ENCODE measurements around the gene IDS.
"Not testable (repeated sequence)": the region's sequence is repeated elsewhere in the genome, so short reads cannot be mapped to it uniquely, and the experiment has no call there.

IDS gene

GRCh38 chrX:149504915-149505651, at the start of gene IDS:
Gene IDS, minus strand, starts transcription at chrX:149505306. Its CDS starts 169 bp downstream, at chrX:149505137.
- peak; percentile 1 to 88 (median 53) for DNase-seq

- not testable (repeated sequence) for DNase-seq
Observed at GRCh38 chrX:149551939-149552248, 46.8 kb upstream of the IDS start.

- not testable (repeated sequence) for DNase-seq
Observed at GRCh38 chrX:149551245-149551938, 46.3 kb upstream of the IDS start.

GRCh38 chrX:149550454-149550853, 45.3 kb upstream of the IDS start:
- DNase-seq: not testable (repeated sequence)

GRCh38 chrX:149549701-149550100, 44.6 kb upstream of the IDS start, which contains the start of gene HSFX3:
Gene HSFX3, minus strand, starts transcription at chrX:149549924. Its CDS starts 72 bp downstream, at chrX:149549852.
- not testable (repeated sequence) for DNase-seq

- DNase-seq: not testable (repeated sequence)
Observed at GRCh38 chrX:149547782-149548181, 42.7 kb upstream of the IDS start.

GRCh38 chrX:149546962-149547361, 41.9 kb upstream of the IDS start:
- DNase-seq: not testable (repeated sequence)

GRCh38 chrX:149545545-149546543, 40.7 kb upstream of the IDS start:
- not testable (repeated sequence) for DNase-seq

- DNase-seq: no peak
Observed at GRCh38 chrX:149541521-149542047, 36.5 kb upstream of the IDS start.

- DNase-seq: peak in 12 of 14 donors; percentile 34 to 97 (median 78)
Observed at GRCh38 chrX:149540621-149541520, 35.8 kb upstream of the IDS start, which contains the start of gene EOLA1. Gene EOLA1, plus strand, starts transcription at chrX:149541012. Its CDS starts 4,619 bp downstream, at chrX:149545631.

- DNase-seq: peak; percentile 31 to 97 (median 84)
Observed at GRCh38 chrX:149540131-149540620, 35.1 kb upstream of the IDS start.

GRCh38 chrX:149539283-149540130, 34.4 kb upstream of the IDS start:
- peak in 13 of 14 donors; percentile 29 to 90 (median 74) for DNase-seq

- DNase-seq: not testable (repeated sequence)
Observed at GRCh38 chrX:149537474-149537873, 32.4 kb upstream of the IDS start.

GRCh38 chrX:149534926-149535602, 30.0 kb upstream of the IDS start:
- not testable (repeated sequence) for DNase-seq

- not testable (repeated sequence) for DNase-seq
Observed at GRCh38 chrX:149533999-149534398, 28.9 kb upstream of the IDS start.

- DNase-seq: not testable (repeated sequence)
Observed at GRCh38 chrX:149532868-149533267, 27.8 kb upstream of the IDS start.

- DNase-seq: no peak
Observed at GRCh38 chrX:149531599-149531998, 26.5 kb upstream of the IDS start.

- no peak for DNase-seq
Observed at GRCh38 chrX:149528381-149528780, 23.3 kb upstream of the IDS start.

GRCh38 chrX:149527705-149528104, 22.6 kb upstream of the IDS start:
- DNase-seq: no peak
